H9 (cell line): ENCODE data around the gene PGBD5. TPM values are rescaled to one million over a fixed set of nuclear protein-coding genes. Genes with fewer than 3 reads are reported as not detected.

Experiments used
- DNase-seq: peaks from one replicate; pipeline ENCODE4 v3.0.0-alpha.2; 2017
- H2AFZ ChIP-seq: one replicate; pipeline ENCODE4 v1.6.1; 2013; ENCODE audit warnings: mild to moderate bottlenecking, low read length, control low read depth, moderate library complexity
- H2AK5ac ChIP-seq: 2 replicates; pipeline ENCODE4 v1.6.1; 2013; ENCODE audit warnings: low read length, control low read depth, mixed read lengths; ENCODE audit not compliant: insufficient read length
- H2BK120ac ChIP-seq: one replicate; pipeline ENCODE4 v1.6.1; 2013; ENCODE audit warnings: low read depth, mild to moderate bottlenecking, low read length, control low read depth, inconsistent platforms; ENCODE audit not compliant: poor library complexity, severe bottlenecking
- H2BK12ac ChIP-seq: 2 replicates; pipeline ENCODE4 v1.6.1; 2013; ENCODE audit warnings: low read length, control low read depth, mixed read lengths, low read depth; ENCODE audit not compliant: insufficient read length
- H2BK15ac ChIP-seq: 2 replicates; pipeline ENCODE4 v1.6.1; 2013; ENCODE audit warnings: low read depth, low read length, control low read depth
- H2BK20ac ChIP-seq: one replicate; pipeline ENCODE4 v1.6.1; 2013; ENCODE audit warnings: low read depth, mild to moderate bottlenecking, low read length, control low read depth, inconsistent platforms; ENCODE audit not compliant: poor library complexity, severe bottlenecking
- H2BK5ac ChIP-seq: 2 replicates; pipeline ENCODE4 v1.6.1; 2013; ENCODE audit warnings: low read length, control low read depth, mixed read lengths; ENCODE audit not compliant: insufficient read length
- H3K14ac ChIP-seq: 2 replicates; pipeline ENCODE4 v1.6.1; 2013; ENCODE audit warnings: low read length, control low read depth; ENCODE audit not compliant: insufficient read depth
- H3K18ac ChIP-seq: 2 replicates; pipeline ENCODE4 v1.6.1; 2013; ENCODE audit warnings: low read depth, mild to moderate bottlenecking, mixed read lengths, low read length, control low read depth; ENCODE audit not compliant: insufficient read length
- H3K23ac ChIP-seq: 2 replicates; pipeline ENCODE4 v1.6.1; 2013; ENCODE audit warnings: low read length, control low read depth, mixed read lengths, low read depth; ENCODE audit not compliant: insufficient read length
- H3K23me2 ChIP-seq: 2 replicates; pipeline ENCODE4 v1.6.1; 2013; ENCODE audit warnings: low read depth, mild to moderate bottlenecking, mixed read lengths, low read length, control low read depth; ENCODE audit not compliant: insufficient read length, poor library complexity, severe bottlenecking
- H3K27ac ChIP-seq: 2 replicates; pipeline ENCODE4 v1.5.1; 2013; ENCODE audit warnings: low read length, control low read depth, mixed read lengths, low read depth; ENCODE audit not compliant: insufficient read length
- H3K27me3 ChIP-seq: 2 replicates; pipeline ENCODE4 v1.6.1; 2013; ENCODE audit warnings: low read length, control low read depth, inconsistent platforms; ENCODE audit not compliant: insufficient read depth
- H3K4ac ChIP-seq: 2 replicates; pipeline ENCODE4 v1.6.1; 2013; ENCODE audit warnings: low read depth, mild to moderate bottlenecking, control low read depth, inconsistent platforms, low read length, moderate library complexity
- H3K4me1 ChIP-seq: 2 replicates; pipeline ENCODE4 v1.6.1; 2013; ENCODE audit warnings: low read length, control low read depth, inconsistent platforms; ENCODE audit not compliant: insufficient read depth
- H3K4me2 ChIP-seq: 2 replicates; pipeline ENCODE4 v1.6.1; 2013; ENCODE audit warnings: low read length, control low read depth, mixed read lengths; ENCODE audit not compliant: insufficient read length, insufficient read depth
- H3K56ac ChIP-seq: 2 replicates; pipeline ENCODE4 v1.6.1; 2013; ENCODE audit warnings: low read depth, mild to moderate bottlenecking, mixed read lengths, low read length, control low read depth; ENCODE audit not compliant: insufficient read length
- H3K79me1 ChIP-seq: 2 replicates; pipeline ENCODE4 v1.6.1; 2013; ENCODE audit warnings: low read depth, mild to moderate bottlenecking, moderate library complexity, low read length, control low read depth, inconsistent platforms; ENCODE audit not compliant: insufficient read depth, poor library complexity, severe bottlenecking
- H3K79me2 ChIP-seq: 2 replicates; pipeline ENCODE4 v1.6.1; 2013; ENCODE audit warnings: low read length, control low read depth, inconsistent platforms; ENCODE audit not compliant: insufficient read depth
- H3K9ac ChIP-seq: 2 replicates; pipeline ENCODE4 v1.6.1; 2013; ENCODE audit warnings: low read length, control low read depth, mixed read lengths; ENCODE audit not compliant: insufficient read length; ENCODE audit errors: extremely low read depth
- H3K9me3 ChIP-seq: one replicate; pipeline ENCODE4 v1.6.1; 2013; ENCODE audit warnings: low read depth, low read length, inconsistent platforms; ENCODE audit not compliant: control insufficient read depth
- H3T11ph ChIP-seq: one replicate; pipeline ENCODE4 v1.6.1; 2013; ENCODE audit warnings: mild to moderate bottlenecking, low read length, control low read depth, inconsistent platforms
- H4K20me1 ChIP-seq: one replicate; pipeline ENCODE4 v1.6.1; 2013; ENCODE audit not compliant: control insufficient read depth, insufficient read length, insufficient read depth
- H4K5ac ChIP-seq: 2 replicates; pipeline ENCODE4 v1.6.1; 2013; ENCODE audit warnings: low read depth, mild to moderate bottlenecking, mixed read lengths, low read length, control low read depth; ENCODE audit not compliant: insufficient read length
- H4K8ac ChIP-seq: replicated peaks from 2 replicates; pipeline ENCODE4 v1.6.1; 2013; ENCODE audit warnings: low read length, control low read depth, mixed read lengths, low read depth; ENCODE audit not compliant: insufficient read length
- H4K91ac ChIP-seq: 2 replicates; pipeline ENCODE4 v1.6.1; 2013; ENCODE audit warnings: low read depth, mild to moderate bottlenecking, moderate library complexity, mixed read lengths, low read length, control low read depth; ENCODE audit not compliant: insufficient read length
- H3K27ac Mint-ChIP-seq, 3 experiments: 2 replicates in 2 of 3; 3 replicates in 1 of 3; pipeline ENCODE4 v1.8.0; 2020 to 2021; ENCODE audit warnings: mixed read lengths in 3 of 3, mild to moderate bottlenecking in 1 of 3, moderate library complexity in 1 of 3
- H3K27me3 Mint-ChIP-seq: 2 replicates; pipeline ENCODE4 v1.8.0; 2021; ENCODE audit warnings: low read depth, mild to moderate bottlenecking, moderate library complexity, mixed read lengths
- H3K36me3 Mint-ChIP-seq, 3 experiments: 2 replicates in 2 of 3; 3 replicates in 1 of 3; pipeline ENCODE4 v1.8.0; 2020 to 2021; ENCODE audit warnings: low read depth in 3 of 3, mixed read lengths in 3 of 3; ENCODE audit not compliant: insufficient read depth in 1 of 3
- H3K4me1 Mint-ChIP-seq, 2 experiments: 2 replicates each; pipeline ENCODE4 v1.8.0; 2020; ENCODE audit warnings: mixed read lengths in 2 of 2
- H3K4me3 Mint-ChIP-seq, 2 experiments: 2 replicates in 1 of 2; 3 replicates in 1 of 2; pipeline ENCODE4 v1.8.0; 2020 to 2021; ENCODE audit warnings: mild to moderate bottlenecking in 2 of 2, mixed read lengths in 2 of 2, moderate library complexity in 1 of 2
- H3K9me3 Mint-ChIP-seq, 2 experiments: 2 replicates in 1 of 2; 3 replicates in 1 of 2; pipeline ENCODE4 v1.8.0; 2020; ENCODE audit warnings: mild to moderate bottlenecking in 2 of 2, mixed read lengths in 2 of 2, moderate library complexity in 1 of 2
- WGBS: extraction: QIAGEN DNeasy Blood & Tissue Kit; methylation state at CpG from one replicate; pipeline ENCODE4 v1.1.7; 2013; ENCODE audit warnings: missing lambda C conversion rate, low lambda C conversion rate, mixed read lengths; ENCODE audit not compliant: insufficient read length; ENCODE audit errors: extremely low coverage; 5-methylcytosine and 5-hydroxymethylcytosine counted together
- total RNA-seq: library from RNA; stranded (reverse); gene quantifications from 2 replicates; pipeline ENCODE4 v1.2.1, GENCODE V29; 2021
- TF ChIP-seq, protein P1 (sequence below): fragments of 200-600 bp; sonication (generic); conservative IDR thresholded peaks from 3 replicates; pipeline ENCODE4 v1.8.0; 2021; ENCODE audit warnings: antibody characterized with exemption, mild to moderate bottlenecking

The PGBD5 gene
- total RNA-seq, 1 experiment from 2014 or later, result 19.1 TPM

DNA sequence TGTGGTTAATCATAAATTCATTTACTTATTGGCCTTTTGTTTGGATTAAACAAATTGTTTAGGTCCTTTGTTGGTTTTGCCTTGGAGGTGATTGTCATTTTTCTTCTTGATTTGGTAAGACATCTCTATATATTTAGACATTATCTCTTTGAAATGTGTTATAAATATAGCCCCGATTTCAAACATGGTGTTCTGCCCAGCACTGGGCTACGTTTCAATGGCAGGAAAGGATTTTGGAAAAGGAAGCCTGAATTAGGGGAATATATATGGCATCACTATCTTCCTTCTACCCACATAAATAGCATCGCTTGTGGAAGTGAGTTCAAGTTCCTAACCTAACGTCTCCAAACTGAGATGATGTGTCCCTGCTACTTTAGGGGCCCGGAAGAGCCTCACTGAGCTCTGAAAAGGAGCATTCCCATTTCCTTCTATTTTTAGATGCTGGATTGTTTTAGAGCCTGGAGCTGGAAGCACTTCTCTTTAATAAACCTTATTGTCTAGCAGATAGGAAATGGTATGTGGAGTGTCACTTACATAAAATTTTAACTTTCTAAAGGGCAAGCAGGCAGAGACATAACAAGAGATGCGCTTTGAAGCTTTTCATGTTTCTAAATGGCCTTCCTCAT, 39.4 kb downstream of the PGBD5 start:
- Histone ChIP-seq H4K8ac (no peak overlapping the region), H3K23me2 (no peaks in the 10 kb centered on the region), H3K4ac (no peak overlapping the region), H3K79me2 (no peaks in the 10 kb centered on the region; the same call in 1 of the 2 replicates), H2BK15ac (no peak overlapping the region), H3K56ac (no peak overlapping the region), H3K9ac (no peak overlapping the region), H3K27ac (no peak overlapping the region), H2AFZ (no peak overlapping the region), H3T11ph (no peak overlapping the region), H4K91ac (no peak overlapping the region), H3K18ac (no peak overlapping the region), H3K4me2 (no peak overlapping the region), H3K14ac (no peak overlapping the region), H2BK120ac (no peak overlapping the region), H3K23ac (no peak overlapping the region), H2BK5ac (no peak overlapping the region), H3K27me3 (no peaks in the 10 kb centered on the region), H3K9me3 (no peaks in the 10 kb centered on the region), H4K5ac (no peak overlapping the region), H2AK5ac (no peak overlapping the region), H2BK20ac (no peak overlapping the region), H4K20me1 (no peaks in the 10 kb centered on the region), H3K4me1 (peaks cover 12% of the 10 kb centered on the region), H3K79me1 (peaks cover 4% of the 10 kb centered on the region), H2BK12ac (no peak overlapping the region)
- Mint-ChIP-seq H3K27ac (no peak overlapping the region; a peak in 1 of 7 replicates), H3K36me3 (peaks cover 0 to 4% (median under 1%) of the 10 kb centered on the region in 3 experiments; a peak in 3 of 7 replicates), H3K27me3 (no peaks in the 10 kb centered on the region), H3K4me1 (peaks cover 29 to 30% of the 10 kb centered on the region in 2 experiments), H3K9me3 (peaks cover 0 to under 1% of the 10 kb centered on the region in 2 experiments; a peak in 1 of 5 replicates), H3K4me3 (no peak overlapping the region)
- TF ChIP-seq, protein P1, sequence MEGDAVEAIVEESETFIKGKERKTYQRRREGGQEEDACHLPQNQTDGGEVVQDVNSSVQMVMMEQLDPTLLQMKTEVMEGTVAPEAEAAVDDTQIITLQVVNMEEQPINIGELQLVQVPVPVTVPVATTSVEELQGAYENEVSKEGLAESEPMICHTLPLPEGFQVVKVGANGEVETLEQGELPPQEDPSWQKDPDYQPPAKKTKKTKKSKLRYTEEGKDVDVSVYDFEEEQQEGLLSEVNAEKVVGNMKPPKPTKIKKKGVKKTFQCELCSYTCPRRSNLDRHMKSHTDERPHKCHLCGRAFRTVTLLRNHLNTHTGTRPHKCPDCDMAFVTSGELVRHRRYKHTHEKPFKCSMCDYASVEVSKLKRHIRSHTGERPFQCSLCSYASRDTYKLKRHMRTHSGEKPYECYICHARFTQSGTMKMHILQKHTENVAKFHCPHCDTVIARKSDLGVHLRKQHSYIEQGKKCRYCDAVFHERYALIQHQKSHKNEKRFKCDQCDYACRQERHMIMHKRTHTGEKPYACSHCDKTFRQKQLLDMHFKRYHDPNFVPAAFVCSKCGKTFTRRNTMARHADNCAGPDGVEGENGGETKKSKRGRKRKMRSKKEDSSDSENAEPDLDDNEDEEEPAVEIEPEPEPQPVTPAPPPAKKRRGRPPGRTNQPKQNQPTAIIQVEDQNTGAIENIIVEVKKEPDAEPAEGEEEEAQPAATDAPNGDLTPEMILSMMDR, result no peak
- no CpG with 5 or more reads among the region's 6 CpGs for WGBS
- no peak for DNase-seq
